Measurements from ENCODE around the gene COL4A1.
"Not testable (repeated sequence)": the region's sequence is repeated elsewhere in the genome, so short reads cannot be mapped to it uniquely, and the experiment has no call there.

COL4A1 gene

GRCh38 chr13:110319397-110319773, 12.4 kb upstream of the COL4A1 start:
- no peak for TF ChIP-seq CTCF (IDR thresholded peaks at IDR 0.05; ENCODE audit: insufficient read depth, low read depth, low read length, missing control alignments)
- no peak overlapping the region for H3K4me3 ChIP-seq (ENCODE audit: low read depth, low read length)
- no peak for DNase-seq (ENCODE audit: low read depth)

DNA sequence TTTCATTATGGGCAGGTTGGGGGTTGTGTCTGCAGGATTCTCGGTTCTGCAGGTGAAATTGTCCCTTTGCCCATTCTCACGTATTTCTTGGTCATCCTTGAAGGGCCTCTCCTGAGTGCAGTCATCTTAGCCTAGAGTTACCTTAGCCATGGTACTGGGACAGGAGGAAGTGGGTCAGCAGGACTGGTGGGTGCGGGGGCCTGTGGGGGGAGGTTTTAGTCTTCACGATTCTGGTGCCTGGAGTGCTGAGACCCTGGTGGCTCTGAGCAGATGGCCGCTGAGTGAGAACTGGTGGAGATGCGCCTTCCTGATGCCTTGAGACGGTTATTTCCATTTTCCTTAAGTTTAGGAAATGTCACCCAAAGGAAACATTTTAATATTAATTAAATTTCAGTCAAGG, 12.0 kb upstream of the COL4A1 start:
- no peak for DNase-seq (ENCODE audit: low read depth)
- TF ChIP-seq CTCF (IDR thresholded peaks at IDR 0.05; ENCODE audit: insufficient read depth, low read depth, low read length, missing control alignments): no peak
- H3K4me3 ChIP-seq (ENCODE audit: low read depth, low read length): no peak overlapping the region

DNA sequence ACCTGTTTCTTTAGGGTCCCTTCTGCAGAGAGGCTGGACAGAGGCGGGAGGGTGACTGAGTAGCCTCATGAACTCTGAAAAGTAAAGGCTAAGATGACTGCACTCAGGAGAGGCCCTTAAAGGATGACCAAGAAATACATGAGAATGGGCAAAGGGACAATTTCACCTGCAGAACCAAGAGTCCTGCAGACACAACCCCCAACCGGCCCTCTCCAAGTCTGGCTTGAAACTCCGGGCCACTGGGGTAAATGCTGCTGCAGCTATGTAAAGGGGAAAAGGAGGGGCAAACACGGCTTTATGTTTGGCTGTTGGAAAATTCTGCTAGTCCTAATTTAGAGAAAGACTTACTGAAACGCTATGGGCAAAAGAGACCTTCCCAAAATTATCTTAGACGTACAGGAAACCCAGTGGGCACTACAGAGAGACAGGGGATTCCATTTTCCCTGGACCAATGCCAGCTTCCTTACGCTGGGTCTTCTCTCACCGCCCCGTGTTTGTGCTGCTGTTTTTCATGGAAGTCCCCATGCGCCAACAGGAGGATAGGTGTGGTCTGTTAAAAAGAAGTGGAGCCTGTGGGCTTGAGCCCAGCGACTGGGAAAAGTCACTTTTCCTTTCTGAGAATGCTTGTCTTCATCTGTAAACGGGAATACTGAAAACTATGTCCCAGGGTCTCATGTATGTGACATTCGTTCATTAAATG, 10.7 kb upstream of the COL4A1 start:
- no peak overlapping the region for H3K4me3 ChIP-seq (ENCODE audit: low read depth, low read length)
- DNase-seq (ENCODE audit: low read depth): no peak
- no peak for TF ChIP-seq CTCF (IDR thresholded peaks at IDR 0.05; ENCODE audit: insufficient read depth, low read depth, low read length, missing control alignments)

DNA sequence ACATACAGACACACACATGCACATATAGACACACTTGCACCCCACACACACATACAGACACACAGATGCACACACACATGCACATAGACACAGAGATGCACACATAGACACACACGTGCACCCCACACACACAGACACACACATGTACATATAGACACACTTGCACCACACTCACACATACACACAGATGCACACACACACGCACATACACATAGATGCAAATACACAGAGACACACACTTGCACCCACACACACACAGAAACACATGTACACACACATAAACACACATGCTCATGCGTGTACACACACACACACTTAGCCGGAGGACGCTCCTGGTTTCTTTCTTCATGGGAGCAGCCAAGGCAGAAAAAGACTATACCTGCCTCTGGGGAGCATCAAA, 10.1 kb upstream of the COL4A1 start:
- no peak for DNase-seq (ENCODE audit: low read depth)
- no peak for TF ChIP-seq CTCF (IDR thresholded peaks at IDR 0.05; ENCODE audit: insufficient read depth, low read depth, low read length, missing control alignments)
- no peak overlapping the region for H3K4me3 ChIP-seq (ENCODE audit: low read depth, low read length)

- H3K4me3 ChIP-seq (ENCODE audit: low read depth, low read length): no peak overlapping the region
- no peak for TF ChIP-seq CTCF (IDR thresholded peaks at IDR 0.05; ENCODE audit: insufficient read depth, low read depth, low read length, missing control alignments)
- no peak for DNase-seq (ENCODE audit: low read depth)
Observed at GRCh38 chr13:110316196-110316595, 9.2 kb upstream of the COL4A1 start.

GRCh38 chr13:110314516-110315245, 7.7 kb upstream of the COL4A1 start:
- H3K4me3 ChIP-seq (ENCODE audit: low read depth, low read length): no peak overlapping the region
- TF ChIP-seq CTCF (IDR thresholded peaks at IDR 0.05; ENCODE audit: insufficient read depth, low read depth, low read length, missing control alignments): no peak
- no peak for DNase-seq (ENCODE audit: low read depth)

GRCh38 chr13:110313733-110314132, 6.8 kb upstream of the COL4A1 start:
- DNase-seq (ENCODE audit: low read depth); H3K4me3 ChIP-seq (ENCODE audit: low read depth, low read length): not testable (repeated sequence)

DNA sequence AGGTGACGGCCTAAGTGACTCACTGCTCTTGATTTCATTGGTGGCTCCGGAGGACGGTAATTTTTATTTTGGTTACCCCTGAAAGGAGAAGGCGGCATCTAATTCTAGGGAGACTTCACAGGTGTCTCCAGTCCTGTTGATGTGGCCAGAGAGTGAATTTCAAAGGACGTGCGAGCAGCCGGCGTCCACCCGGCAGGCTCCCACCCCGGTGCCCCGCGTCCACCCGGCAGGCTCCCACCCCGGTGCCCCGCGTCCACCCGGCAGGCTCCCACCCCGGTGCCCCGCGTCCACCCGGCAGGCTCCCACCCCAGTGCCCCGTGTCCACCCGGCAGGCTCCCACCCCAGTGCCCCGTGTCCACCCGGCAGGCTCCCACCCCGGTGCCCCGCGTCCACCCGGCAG, 6.3 kb upstream of the COL4A1 start:
- H3K4me3 ChIP-seq (ENCODE audit: low read depth, low read length); DNase-seq (ENCODE audit: low read depth): not testable (repeated sequence)
